ENCODE results near the gene ZCWPW1.
"Not testable (repeated sequence)": the region's sequence is repeated elsewhere in the genome, so short reads cannot be mapped to it uniquely, and the experiment has no call there.

DNA sequence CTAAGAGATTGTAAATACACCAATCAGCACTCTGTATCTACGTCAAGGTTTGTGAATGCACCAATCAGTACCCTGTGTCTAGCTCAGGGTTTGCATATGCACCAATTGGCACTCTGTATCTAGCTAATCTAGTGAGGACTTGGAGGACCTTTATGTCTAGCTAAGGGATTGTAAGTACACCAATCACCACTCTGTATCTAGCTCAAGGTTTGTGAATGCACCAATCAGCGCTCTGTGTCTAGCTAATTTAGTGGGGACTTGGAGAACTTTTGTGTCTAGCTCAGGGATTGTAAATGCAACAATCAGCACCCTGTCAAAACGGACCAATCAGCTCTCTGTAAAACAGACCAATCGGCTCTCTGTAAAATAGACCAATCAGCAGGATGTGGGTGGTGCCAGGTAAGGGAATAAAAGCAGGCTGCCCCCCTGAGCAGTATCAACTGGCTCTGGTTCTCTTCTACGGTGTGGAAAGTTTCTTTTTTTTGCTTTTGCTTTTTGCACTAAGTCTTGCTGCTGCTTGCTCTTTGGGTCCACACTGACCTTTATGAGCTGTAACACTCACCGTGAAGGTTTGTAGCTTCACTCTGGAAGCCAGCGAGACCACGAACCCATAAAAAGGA, 46.2 kb downstream of the ZCWPW1 start:
- TF ChIP-seq, protein P1, sequence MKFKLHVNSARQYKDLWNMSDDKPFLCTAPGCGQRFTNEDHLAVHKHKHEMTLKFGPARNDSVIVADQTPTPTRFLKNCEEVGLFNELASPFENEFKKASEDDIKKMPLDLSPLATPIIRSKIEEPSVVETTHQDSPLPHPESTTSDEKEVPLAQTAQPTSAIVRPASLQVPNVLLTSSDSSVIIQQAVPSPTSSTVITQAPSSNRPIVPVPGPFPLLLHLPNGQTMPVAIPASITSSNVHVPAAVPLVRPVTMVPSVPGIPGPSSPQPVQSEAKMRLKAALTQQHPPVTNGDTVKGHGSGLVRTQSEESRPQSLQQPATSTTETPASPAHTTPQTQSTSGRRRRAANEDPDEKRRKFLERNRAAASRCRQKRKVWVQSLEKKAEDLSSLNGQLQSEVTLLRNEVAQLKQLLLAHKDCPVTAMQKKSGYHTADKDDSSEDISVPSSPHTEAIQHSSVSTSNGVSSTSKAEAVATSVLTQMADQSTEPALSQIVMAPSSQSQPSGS (IDR thresholded peaks at IDR 0.05; ENCODE audit: low read length), result not testable (repeated sequence)
- not testable (repeated sequence) for TF ChIP-seq HCFC1 (IDR thresholded peaks at IDR 0.05; ENCODE audit: low read length); POLR2AphosphoS5 (IDR thresholded peaks at IDR 0.05; ENCODE audit: low read length); SUZ12 (IDR thresholded peaks at IDR 0.05; ENCODE audit: unreplicated experiment); KDM1A (IDR thresholded peaks at IDR 0.05; ENCODE audit: borderline replicate concordance); HDAC2 (IDR thresholded peaks at IDR 0.05); TCF12 (IDR thresholded peaks at IDR 0.05; ENCODE audit: low read depth, low read length)
- TF ChIP-seq, protein P2, sequence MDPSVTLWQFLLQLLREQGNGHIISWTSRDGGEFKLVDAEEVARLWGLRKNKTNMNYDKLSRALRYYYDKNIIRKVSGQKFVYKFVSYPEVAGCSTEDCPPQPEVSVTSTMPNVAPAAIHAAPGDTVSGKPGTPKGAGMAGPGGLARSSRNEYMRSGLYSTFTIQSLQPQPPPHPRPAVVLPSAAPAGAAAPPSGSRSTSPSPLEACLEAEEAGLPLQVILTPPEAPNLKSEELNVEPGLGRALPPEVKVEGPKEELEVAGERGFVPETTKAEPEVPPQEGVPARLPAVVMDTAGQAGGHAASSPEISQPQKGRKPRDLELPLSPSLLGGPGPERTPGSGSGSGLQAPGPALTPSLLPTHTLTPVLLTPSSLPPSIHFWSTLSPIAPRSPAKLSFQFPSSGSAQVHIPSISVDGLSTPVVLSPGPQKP (IDR thresholded peaks at IDR 0.05; ENCODE audit: low read depth, low read length), result not testable (repeated sequence)
- TF ChIP-seq, protein P3, sequence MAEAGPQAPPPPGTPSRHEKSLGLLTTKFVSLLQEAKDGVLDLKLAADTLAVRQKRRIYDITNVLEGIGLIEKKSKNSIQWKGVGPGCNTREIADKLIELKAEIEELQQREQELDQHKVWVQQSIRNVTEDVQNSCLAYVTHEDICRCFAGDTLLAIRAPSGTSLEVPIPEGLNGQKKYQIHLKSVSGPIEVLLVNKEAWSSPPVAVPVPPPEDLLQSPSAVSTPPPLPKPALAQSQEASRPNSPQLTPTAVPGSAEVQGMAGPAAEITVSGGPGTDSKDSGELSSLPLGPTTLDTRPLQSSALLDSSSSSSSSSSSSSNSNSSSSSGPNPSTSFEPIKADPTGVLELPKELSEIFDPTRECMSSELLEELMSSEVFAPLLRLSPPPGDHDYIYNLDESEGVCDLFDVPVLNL (IDR thresholded peaks at IDR 0.05; ENCODE audit: low read depth, low read length), result not testable (repeated sequence)
- TF ChIP-seq, protein P4, sequence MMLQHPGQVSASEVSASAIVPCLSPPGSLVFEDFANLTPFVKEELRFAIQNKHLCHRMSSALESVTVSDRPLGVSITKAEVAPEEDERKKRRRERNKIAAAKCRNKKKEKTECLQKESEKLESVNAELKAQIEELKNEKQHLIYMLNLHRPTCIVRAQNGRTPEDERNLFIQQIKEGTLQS (IDR thresholded peaks at IDR 0.05; ENCODE audit: borderline replicate concordance, extremely low read depth, low read depth, low read length), result not testable (repeated sequence)
